NCI-H526 (cell line): ENCODE data around the gene SMG1.

Experiments used
- DNase-seq, 2 experiments: peaks; one replicate each; lab custom pipeline; 2025; lab: John Stamatoyannopoulos, UW

Gene SMG1

GRCh38 chr16:18852647-18853046 lies 73.6 kb downstream of the SMG1 start:
- DNase-seq, result no peak

GRCh38 chr16:18846416-18846815 lies 79.8 kb downstream of the SMG1 start:
- no peak for DNase-seq

- DNase-seq, result no peak
These were observed 83.6 kb downstream of the SMG1 start for GRCh38 chr16:18842565-18842964.

GRCh38 chr16:18841833-18842525 lies 84.2 kb downstream of the SMG1 start:
- no peak for DNase-seq

GRCh38 chr16:18839555-18839954 lies 86.7 kb downstream of the SMG1 start:
- DNase-seq, result no peak

GRCh38 chr16:18836702-18837101 lies 89.5 kb downstream of the SMG1 start:
- DNase-seq, result no peak

- DNase-seq, result no peak
These were observed 91.3 kb downstream of the SMG1 start for GRCh38 chr16:18834864-18835263.

- no peak for DNase-seq
These were observed 92.3 kb downstream of the SMG1 start for GRCh38 chr16:18833707-18834505.

- no peak for DNase-seq
These were observed 93.6 kb downstream of the SMG1 start for GRCh38 chr16:18832613-18833012.

- DNase-seq, result no peak
These were observed 94.2 kb downstream of the SMG1 start for GRCh38 chr16:18832006-18832405.

GRCh38 chr16:18829251-18829650 lies 97.0 kb downstream of the SMG1 start:
- no peak for DNase-seq

GRCh38 chr16:18827890-18828289 lies 98.3 kb downstream of the SMG1 start:
- no peak for DNase-seq

GRCh38 chr16:18816286-18816685 lies 109.9 kb downstream of the SMG1 start:
- DNase-seq, result no peak

- DNase-seq, result no peak
These were observed 114.3 kb downstream of the SMG1 start for GRCh38 chr16:18811925-18812324.

- no peak for DNase-seq
These were observed 117.0 kb downstream of the SMG1 start for GRCh38 chr16:18809165-18809564.

GRCh38 chr16:18805257-18805773 lies 120.9 kb downstream of the SMG1 start:
- no peak for DNase-seq

GRCh38 chr16:18804540-18804939 lies 121.7 kb downstream of the SMG1 start:
- DNase-seq, result no peak

- DNase-seq, result no peak
These were observed 122.4 kb downstream of the SMG1 start for GRCh38 chr16:18803569-18804462.

- DNase-seq, result no peak
These were observed 123.4 kb downstream of the SMG1 start for GRCh38 chr16:18802767-18803343.

- DNase-seq, result peak; percentile 98 to 99
These were observed 124.8 kb downstream of the SMG1 start, which contains the start of gene ARL6IP1 for GRCh38 chr16:18801145-18801972. Gene ARL6IP1 (minus strand): TSS chr16:18801549. CDS start chr16:18801466, 83 bp downstream.

GRCh38 chr16:18800775-18801144 lies 125.4 kb downstream of the SMG1 start:
- peak in 1 of 2 experiments; percentile 4 for DNase-seq
